ENCODE measurements around the gene IQCN.

IQCN gene

GRCh38 chr19:18274219-18274780 is at the start of gene IQCN:
Gene IQCN, minus strand, starts transcription at chr19:18274452. Its CDS starts 4,974 bp downstream, at chr19:18269478.
- DNase-seq (ENCODE audit: low read depth), result no peak

- peak; percentile 90 for DNase-seq (ENCODE audit: low read depth)
These were observed 48.7 kb upstream of the IQCN start, which contains the start of gene LSM4 for GRCh38 chr19:18322759-18323460. Gene LSM4, minus strand, starts transcription at chr19:18323076. Its CDS starts 56 bp downstream, at chr19:18323020.

- DNase-seq (ENCODE audit: low read depth), result peak; percentile 40
These were observed 48.1 kb upstream of the IQCN start for GRCh38 chr19:18322318-18322758.

- no peak for DNase-seq (ENCODE audit: low read depth)
These were observed 47.5 kb upstream of the IQCN start for GRCh38 chr19:18321734-18322102.

GRCh38 chr19:18320865-18321733 is 46.8 kb upstream of the IQCN start:
- DNase-seq (ENCODE audit: low read depth), result no peak

- DNase-seq (ENCODE audit: low read depth), result no peak
These were observed 45.4 kb upstream of the IQCN start for GRCh38 chr19:18319591-18320135.

GRCh38 chr19:18317961-18318800 is 43.9 kb upstream of the IQCN start:
- no peak for DNase-seq (ENCODE audit: low read depth)

GRCh38 chr19:18313398-18313797 is 39.1 kb upstream of the IQCN start:
- DNase-seq (ENCODE audit: low read depth), result no peak

GRCh38 chr19:18312092-18312534 is 37.9 kb upstream of the IQCN start:
- DNase-seq (ENCODE audit: low read depth), result no peak

- no peak for DNase-seq (ENCODE audit: low read depth)
These were observed 37.3 kb upstream of the IQCN start for GRCh38 chr19:18311502-18312091.

- DNase-seq (ENCODE audit: low read depth), result no peak
These were observed 36.7 kb upstream of the IQCN start for GRCh38 chr19:18310966-18311365.

GRCh38 chr19:18310118-18310909 is 36.1 kb upstream of the IQCN start:
- no peak for DNase-seq (ENCODE audit: low read depth)

GRCh38 chr19:18309525-18310064 is 35.3 kb upstream of the IQCN start:
- no peak for DNase-seq (ENCODE audit: low read depth)

GRCh38 chr19:18308948-18309325 is 34.7 kb upstream of the IQCN start:
- no peak for DNase-seq (ENCODE audit: low read depth)

GRCh38 chr19:18308051-18308947 is 34.0 kb upstream of the IQCN start:
- DNase-seq (ENCODE audit: low read depth), result no peak

- DNase-seq (ENCODE audit: low read depth), result no peak
These were observed 33.0 kb upstream of the IQCN start for GRCh38 chr19:18307271-18307681.

GRCh38 chr19:18306888-18307260 is 32.6 kb upstream of the IQCN start:
- no peak for DNase-seq (ENCODE audit: low read depth)

- DNase-seq (ENCODE audit: low read depth), result no peak
These were observed 32.1 kb upstream of the IQCN start for GRCh38 chr19:18306209-18306887.
